Hindlimb muscle (tissue), 1 donor: ENCODE results near the gene UNC119B. TPM values are rescaled to one million over a fixed set of nuclear protein-coding genes. Genes with fewer than 3 reads are reported as not detected.
A peak's percentile ranks its signal among the peaks of the same experiment; 100 is the strongest.

Experiments used
- DNase-seq: peaks from one replicate; pipeline ENCODE4 v3.0.0-alpha.2; 2013
- polyA plus RNA-seq: library from polyadenylated mRNA; unstranded; fragments of 120-200 nt; gene quantifications from one replicate; pipeline ENCODE4 v1.2.1, GENCODE V29; 2013; ENCODE audit not compliant: insufficient read length

Gene UNC119B
- polyA plus RNA-seq, 1 donor = 11.0 TPM

DNA sequence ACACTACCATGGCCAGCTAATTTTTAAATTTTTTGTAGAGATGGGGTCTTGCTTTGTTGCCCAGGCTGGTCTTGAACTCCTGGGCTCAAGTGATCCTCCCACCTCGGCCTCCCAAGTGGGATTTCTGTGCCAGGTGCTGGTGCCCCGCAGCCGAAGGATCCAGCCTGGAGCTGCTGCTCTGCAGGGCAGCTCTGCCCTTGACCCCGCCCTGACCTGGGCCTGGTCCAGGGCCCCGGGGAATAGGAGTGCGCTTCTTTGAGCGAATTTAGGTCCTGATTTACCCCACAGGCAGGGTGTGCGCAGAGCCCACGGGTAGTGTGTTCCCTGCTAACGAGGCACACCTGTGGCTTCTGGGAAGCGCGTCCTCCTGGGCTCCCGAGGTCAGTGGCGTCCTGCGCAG, 30.6 kb downstream of the UNC119B start:
- DNase-seq = no peak

DNA sequence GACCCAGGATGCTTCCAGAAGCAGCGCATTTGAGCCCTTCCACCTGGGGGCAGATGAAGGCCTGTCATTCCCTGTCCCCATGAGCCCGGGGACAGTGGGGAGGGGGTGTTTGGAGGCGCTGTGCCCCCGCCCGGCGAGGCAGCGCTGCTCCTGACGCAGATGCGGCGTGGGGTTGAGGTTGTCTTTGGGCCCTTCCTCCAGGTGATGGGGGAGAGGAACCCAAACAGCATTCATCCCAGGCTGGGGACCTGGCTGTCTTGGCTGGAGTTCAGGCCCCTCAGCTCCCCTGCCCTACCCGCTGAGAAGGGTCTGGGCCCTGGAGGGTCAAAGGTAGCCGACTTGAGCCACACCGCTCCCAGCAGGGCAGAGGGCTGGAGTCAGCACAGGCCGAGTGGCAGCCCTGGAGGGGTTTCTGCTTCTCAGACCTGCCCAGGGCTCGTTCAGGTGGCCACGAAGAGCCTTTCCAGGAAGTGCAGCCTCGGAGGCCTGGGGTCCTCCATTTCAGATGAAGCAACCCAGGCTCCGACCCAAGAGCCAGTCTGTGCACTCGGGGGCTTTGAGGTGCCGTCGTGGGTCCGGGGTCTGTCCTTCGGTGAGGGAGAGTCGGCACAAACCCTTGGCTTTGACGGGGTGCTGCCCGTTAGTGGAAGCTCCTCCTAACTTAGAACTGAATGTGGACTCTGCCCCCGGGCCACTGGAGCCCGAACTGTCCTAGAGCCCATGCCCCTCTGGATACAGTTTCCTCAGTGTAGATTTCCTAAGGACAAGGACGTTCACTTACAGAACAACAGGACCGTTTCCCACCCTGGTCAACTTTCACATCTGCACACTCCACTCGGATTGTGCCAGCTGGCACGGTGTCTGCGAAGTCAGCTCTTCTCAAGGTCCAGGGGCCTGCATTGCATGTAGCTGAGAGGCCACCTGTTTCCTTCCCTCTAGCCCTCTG, 31.5 kb downstream of the UNC119B start:
- DNase-seq = peak; percentile 85

DNA sequence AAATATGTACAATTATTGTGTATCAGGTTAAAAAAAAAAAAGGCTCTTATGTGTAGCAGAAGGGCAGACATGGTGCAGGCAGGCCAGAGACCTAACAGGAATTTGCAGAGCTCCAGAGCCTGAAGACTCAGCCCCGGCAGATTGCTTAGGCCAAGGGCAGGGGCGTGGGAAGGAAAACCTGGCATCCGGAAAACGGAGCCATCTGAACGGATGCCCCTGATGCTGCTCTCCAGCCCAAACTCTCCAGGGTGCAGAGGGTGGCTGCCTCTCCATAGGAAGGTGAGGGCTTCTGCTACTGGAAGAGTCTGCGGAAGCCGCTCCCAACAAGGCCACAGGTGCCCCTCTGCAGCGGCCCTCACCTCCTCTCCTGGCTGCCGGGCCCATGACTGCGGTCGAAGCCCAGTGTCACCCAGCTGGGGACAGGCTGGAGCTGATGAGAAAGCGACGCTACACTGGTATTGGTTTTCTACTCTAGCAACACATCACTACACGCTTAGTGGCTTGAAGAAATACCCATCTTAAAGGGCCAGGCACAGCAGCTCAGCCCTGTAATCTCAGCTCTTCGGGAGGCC, 34.8 kb downstream of the UNC119B start:
- DNase-seq = no peak

DNA sequence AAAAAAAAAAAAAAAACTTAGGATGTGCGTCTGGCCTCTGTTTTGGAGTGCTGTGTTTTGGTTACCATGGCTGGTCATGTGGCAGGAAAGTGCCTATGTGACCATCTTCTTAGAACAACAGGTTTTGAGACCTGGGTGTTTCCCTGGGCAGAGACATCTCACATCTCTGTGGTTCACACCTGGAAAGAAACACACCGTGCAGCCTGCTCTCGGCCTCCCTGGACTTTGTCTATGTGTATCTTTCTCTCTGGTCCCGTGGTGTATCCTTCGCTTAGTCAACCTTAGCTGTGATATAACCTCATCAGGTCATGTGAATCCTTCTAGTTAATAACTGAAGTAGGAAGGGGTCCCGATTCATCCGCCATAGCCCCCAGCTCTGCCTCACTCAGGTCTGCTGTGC, 38.0 kb downstream of the UNC119B start:
- no peak for DNase-seq

DNA sequence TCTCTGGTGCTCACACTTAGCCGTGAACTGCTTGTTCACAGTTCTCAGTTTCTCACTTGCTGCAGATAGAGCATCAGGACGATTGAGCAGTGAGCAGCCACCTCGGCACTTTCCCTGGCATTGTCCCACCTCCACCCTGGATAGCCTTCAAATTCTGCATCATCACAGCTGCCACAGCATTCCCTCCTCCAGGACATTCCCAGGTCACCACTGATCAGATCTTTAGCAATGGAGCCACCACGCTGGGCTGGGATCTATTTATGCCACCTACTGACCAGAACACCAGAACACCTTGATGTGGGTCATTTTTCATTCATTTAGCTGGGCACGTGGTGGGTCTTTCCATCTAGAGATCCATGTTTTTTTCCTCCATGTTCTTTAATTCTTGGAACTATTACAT, 39.0 kb downstream of the UNC119B start:
- DNase-seq = no peak

DNA sequence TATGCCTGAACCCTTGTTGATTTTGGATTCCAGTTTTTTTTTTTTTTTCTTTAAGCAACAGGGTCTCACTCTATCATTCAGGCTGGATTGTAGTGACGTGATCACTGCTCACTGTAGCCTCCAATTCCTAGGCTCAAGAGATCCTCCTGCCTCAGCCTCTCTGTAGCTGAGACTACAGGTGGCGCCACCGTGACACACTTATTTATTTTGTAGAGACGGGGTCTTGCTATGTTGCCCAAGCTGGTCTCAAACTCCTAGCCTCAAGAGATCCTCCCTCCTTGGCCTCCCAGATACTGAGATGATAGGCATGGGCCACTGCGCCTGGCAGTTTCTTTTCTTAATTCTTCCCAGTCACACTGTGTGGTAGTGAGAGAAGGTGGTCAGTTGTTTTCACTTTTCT, 40.5 kb downstream of the UNC119B start:
- DNase-seq = no peak

DNA sequence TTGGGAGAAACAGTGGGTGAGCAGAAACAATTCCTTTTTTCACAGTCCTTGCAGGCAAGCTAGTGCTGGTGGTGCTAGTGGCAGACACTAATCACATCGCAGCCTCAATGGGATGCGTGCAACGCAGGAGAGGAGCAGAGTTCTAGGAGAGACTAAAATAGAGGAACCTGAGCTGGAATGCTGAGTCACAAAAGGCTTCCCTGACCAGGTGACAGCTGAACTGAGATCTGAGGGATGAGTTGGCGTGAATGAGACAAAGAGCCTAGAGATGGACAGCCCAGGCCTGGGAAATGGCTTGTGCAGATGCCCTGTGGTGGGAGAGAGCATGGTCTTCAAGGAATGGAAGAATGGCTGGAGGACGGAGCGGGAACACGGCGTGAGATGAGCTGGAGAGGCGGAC, 41.1 kb downstream of the UNC119B start:
- DNase-seq = no peak

DNA sequence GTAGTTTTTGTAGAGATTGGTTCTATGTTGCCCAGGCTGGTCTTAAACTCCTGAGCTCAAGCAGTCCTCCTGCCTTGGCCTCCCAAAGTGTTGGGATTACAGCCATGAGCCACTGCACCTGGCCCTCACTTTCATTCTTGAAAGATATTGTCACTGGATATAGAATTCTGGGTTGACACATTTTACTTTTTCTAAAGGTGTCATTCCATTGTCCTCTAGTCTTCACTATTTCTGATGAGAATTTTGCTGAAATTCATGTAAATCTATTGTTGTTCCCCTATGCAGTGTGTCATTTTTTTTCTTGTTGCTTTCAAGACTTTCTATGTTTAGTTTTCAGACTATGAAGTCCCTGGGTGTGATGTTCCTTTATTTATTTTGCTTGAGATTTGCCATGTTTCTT, 44.5 kb downstream of the UNC119B start:
- DNase-seq = no peak

DNA sequence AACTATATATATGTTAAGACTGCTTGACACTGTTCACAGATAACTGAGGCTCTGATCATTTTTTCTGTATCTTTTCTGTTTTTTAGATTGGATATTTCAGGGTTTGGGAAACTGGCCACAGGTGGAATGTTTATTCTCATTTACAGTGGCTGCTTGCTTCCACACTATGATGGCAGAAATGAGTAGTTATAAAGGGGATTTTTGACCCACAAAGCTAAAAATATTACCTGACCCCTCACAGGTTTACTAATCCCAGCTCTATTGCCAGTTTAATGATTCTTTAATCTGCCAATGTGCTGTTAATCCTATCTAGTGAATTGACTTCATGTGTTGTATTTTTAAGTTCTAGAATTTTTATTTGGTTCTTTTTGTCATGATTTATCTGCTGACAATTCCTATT, 45.0 kb downstream of the UNC119B start:
- DNase-seq = no peak

DNA sequence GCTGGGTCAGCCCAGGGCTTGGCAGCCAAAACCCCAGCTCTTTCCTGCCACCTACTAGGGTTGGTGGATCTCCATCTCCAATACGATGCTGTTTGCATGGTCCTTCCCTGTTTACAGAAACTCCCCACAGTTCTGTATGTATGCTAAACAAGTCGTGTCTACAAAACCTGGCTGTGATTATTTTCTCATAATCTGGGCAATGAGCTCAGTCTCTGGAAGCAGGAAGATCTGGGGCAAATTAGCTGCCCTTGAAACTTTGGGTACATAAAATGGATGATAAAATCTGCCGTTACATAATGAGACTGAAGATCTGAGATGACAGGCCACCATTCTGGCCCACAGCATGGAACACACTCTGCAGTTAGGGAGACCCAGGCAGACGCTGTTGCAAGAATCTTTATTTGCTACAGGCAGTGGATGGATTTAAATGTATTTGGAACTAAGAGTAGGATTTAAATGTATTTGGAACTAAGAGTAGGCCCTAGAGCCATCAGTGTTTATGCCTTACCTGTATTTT, 47.0 kb downstream of the UNC119B start:
- DNase-seq = no peak

DNA sequence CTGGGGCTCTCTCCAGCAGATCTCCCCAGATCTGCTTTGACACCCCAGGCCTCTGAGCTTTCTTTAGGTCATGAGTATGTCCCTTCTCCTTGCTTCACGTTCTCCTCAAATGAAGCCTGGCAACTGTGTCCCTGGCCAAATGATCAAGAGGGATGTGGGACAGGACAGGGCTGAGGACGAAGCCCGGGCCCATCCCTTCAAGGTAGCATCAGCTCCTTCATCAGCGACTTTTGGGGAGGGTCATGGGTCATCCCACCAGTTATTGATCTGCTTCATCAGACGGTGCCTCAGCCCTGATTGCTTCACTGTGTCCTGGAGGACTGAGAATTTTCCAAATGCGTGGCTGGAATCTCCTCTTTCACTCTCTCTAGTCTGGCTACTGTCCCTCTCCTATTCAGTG, 47.7 kb downstream of the UNC119B start:
- DNase-seq = no peak

DNA sequence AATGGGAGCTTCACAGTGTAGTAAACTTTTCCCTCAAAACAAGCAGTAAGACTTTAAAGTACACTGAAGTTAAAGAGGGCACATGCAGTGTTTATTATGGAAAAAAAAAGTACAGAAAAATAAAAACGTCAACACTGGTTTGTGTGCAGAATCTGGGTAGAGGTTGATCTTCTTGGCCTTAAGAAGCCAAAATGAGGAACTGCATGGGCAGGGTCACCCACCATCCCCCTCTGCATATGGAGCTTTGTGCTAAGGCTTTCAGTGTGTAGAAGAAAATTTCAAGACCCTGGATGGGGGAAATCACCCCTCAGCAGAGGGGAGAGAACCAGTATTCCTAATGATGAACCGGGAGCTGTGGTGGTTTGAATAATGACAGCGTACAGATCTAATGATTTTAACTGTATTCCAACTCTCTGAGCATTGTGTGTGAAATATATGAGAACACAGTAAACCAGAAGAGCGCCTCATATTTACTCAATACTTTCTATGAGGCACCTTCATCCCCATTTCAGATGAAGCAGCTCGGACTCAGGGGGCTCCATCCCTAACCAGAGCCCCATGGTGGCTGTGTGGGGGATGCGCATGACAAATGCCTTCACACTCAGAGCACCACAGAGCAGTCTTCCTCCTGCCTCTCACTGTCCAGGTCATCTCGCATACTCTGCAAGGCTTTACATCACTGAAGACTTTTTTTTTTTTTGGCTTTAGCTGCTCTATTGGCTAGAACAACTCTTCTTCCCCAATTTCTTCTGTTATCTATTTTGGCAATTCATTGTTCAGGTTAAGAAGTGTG, 48.7 kb downstream of the UNC119B start:
- no peak for DNase-seq

DNA sequence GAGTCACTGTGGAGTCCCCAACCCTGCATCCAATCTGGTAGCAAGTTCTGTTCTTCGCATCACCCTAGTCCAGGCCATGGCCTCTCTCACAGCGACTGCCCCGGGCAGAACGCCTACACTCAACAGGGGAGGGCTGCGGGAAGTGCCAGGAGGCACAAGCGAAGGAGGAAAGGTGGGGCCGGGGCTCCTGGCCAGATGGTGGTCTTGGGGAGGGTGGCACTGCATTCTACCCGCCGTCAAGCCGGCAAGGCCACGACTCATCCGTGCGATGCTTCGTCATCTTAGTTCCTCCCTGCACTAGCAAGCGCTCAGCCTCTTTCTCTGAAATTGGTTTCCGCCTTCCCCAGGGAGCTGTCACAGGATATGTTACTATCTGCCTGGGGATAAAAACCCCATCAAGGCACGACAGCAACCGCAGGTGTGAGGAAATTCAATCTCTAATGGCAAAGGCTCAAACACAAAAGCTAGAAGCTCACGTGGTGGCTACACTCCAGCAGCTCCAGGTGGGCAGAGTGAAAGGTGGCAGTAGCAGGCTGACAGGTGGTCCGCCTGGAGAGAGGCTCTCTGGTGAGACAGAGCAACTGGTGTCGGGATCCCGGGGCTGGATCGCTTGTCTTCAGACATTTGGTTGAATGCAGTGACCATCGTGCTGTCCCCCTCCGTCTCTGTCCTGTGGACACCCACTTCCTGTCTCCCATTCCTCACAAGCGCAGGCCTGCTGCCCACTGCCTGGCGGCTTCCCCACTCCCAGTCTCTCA, 49.5 kb downstream of the UNC119B start:
- no peak for DNase-seq

DNA sequence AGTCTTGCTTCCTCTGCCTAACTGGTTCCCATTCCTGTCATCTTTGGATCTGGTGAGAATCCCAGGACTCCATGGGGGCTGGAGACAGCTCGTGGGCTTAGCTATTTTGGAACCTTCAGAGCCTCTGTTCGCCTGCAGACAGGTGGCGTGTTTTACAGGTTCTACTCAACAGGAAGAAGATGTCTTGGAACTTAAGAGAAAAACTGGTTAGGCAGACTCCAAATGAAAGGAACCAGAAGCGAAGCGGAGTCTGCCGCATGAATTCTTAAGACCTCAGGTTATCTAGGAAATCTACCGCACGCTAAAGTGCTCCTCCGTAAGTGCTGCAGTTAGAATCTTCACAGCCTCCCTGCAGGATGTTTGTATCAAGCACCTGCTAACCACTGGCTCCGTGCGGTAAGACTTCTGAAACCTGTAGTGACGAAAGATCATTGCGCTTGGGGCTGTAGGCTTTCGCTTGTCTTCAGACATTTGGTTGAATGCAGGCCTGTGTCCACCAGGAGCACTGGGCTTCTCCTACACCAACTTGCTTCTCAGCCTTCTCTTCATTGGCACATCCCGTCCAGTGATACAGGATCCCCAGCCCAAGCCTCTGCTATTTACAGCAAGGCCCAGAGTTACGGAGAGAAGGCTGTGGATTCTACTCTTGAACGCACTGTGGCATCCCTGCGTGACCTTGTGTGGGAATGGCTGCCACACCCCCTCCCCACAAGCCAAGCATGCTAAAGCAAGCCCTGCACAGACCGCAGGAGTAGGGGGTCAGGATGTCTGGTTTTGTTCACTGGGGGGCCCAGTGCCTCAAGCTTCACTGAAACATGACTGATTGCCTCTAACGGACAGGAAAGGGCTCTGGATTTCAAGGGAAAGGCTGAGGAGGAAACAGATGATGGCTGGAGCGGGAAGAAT, 50.3 kb downstream of the UNC119B start:
- no peak for DNase-seq

DNA sequence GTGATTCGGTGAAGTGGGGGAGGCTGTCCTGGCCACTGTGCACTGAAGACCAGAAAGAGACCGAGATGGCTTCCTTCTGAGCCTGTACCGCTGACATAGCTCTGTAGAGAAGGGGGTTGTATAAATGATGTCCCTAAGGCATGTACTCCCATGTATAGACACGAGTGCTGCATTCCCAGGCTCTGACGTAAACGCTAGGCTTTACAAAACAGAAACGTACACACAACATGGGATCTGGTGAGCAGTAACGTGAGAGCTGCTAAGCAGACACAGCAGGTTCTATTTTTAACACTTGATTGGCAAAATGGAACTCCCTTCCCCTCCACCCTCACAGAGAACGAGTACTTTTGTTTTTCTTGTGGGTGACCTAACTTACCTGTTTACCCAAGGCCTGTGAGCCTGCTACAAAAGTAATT, 51.3 kb downstream of the UNC119B start:
- peak; percentile 86 for DNase-seq

DNA sequence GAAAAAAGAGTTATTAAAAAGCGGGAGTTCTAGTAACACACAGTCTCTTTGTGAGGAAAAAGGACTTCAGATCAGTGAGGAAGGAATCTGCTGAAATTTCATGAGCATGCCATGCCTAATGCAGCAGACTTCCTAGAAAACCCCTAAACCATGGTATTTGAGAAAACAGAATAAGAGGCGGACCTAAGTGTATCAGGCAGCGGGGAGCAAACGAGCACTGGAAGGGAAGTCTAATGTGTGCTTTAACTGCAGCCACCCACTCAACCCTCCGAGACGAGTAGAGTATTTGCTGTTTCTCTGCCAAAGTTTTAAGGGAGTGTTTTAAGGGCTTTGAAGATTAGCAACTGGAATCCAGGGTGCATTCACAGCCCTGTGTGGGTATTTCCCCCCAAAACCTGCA, 51.8 kb downstream of the UNC119B start:
- DNase-seq = no peak

DNA sequence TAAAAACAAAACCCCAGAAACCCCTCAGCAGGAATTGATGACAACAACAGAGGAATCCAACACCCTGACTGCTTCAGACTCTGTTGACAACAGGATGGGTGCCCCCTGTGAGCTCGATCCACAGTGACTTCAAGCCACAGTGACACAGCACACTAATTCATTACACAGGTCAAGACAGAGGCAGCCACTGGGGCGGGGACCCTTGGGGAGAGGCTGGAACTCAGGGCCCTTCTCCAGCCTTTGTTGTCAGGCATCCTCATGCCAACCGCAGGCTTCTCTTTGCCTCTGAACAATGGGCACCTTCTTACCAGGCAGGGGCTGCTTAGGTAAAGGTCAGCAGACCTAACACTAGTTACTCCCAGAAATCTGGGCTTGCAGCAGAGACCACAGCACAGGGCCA, 53.0 kb downstream of the UNC119B start:
- DNase-seq = no peak

DNA sequence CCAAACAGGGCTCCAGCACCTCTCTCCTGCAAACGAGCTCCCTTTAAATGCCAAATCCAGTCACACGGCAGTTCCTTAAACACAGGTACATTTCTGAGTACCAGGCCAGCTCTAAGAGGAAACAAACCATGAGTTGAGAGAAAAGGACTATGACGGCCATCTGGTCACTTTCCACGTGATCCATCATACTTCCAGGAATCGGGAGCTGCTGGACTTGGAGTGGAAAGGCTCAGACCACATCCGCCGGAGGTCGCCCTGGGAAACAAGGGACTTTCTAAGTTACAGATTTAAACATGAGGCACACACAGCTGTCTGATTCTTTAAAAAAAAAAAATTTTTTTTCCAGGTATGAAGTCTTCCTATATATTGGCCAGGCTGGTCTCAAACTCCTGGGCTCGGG, 54.6 kb downstream of the UNC119B start:
- no peak for DNase-seq

DNA sequence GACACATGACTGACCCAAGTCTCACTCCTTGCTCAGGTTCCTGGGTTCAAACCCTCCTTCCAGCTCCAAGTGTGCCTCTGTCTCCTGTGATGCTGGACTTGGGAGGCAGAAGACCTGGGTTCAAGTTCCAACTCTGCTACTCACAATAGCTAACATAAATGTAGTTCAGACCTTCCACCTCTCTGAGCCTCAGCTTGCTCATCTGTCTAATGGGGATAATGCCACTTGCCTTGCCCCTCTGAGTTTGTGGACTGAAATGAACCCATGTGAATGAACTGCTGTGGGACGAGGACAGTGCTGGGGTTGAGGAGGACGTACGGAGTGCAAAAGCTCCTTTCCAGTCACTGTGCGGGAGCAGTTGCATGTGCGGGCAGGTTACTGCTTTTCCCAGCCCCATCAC, 56.3 kb downstream of the UNC119B start:
- DNase-seq = no peak

DNA sequence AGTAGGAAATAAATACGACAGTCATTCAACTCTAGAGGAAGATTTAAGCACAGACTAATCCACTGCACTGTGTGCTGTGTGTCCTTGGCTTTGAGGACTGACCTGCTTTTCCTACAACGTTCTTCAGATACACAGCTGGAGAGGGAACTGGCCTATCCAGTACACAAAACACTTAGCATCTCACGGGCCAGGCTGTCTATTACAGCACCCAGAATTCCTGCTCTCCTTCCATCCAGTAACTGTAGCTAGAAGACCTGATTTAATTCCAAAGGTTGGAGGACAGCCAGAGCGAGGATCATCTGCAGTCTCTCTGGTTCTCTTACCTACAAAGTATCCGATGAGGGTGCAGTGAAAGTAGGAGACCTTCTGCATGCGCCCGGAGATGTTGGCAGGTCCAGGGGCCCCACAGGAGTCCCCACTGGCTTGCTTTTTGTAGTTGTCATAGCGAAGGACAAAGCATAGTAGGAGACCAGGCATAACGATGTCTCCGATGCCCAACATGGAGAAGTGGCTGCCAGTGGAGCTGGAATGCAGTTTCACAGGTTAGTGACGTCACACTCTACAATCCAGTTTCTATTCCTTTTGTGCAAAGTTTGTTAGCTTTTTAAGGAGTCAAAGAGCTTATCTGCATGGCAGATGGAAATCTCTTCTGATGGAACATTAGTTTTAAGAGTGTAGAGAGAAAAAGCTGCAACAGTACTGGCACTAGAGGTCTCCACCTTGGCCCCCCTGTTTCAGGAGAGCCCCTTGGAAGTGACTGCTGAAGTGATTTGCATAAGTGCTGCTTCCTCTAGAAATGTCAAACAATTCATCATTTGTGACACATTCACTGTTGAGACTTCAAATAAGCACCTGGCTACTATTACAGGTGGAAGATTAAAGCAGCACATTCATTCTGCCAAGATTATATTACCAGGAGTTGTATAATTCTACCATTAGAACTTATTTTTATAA, 57.1 kb downstream of the UNC119B start:
- no peak for DNase-seq
